Measurements from ENCODE around the gene CHD6. TPM values are rescaled to one million over a fixed set of nuclear protein-coding genes. Genes with fewer than 3 reads are reported as not detected.

CHD6 gene
- polyA plus RNA-seq, 1 donor (not counting 4 experiments of a cell fraction or from before 2014, with no cell fraction given): 6.8 TPM

- DNase-seq (ENCODE audit: low read depth, low spot score) (no peak), FAIRE-seq (no peak)
- no peak overlapping the region for H3K27ac ChIP-seq (ENCODE audit: control insufficient read depth, insufficient read depth, low read length)
- H3K9me3 ChIP-seq (ENCODE audit: control insufficient read depth, low read depth, low read length): no peaks in the 10 kb centered on the region
- no peaks in the 10 kb centered on the region for H3K36me3 ChIP-seq (ENCODE audit: control insufficient read depth in 2 of 2, extremely low read depth in 1 of 2, insufficient read depth in 2 of 2, low read length in 2 of 2)
- peaks cover 18% of the 10 kb centered on the region for H3K79me2 ChIP-seq (ENCODE audit: control insufficient read depth, insufficient read depth, low read length)
- no peaks in the 10 kb centered on the region for H3K9me1 ChIP-seq (ENCODE audit: control insufficient read depth, extremely low read depth, insufficient read depth, low read length)
- TF ChIP-seq EZH2 (IDR thresholded peaks at IDR 0.05; ENCODE audit: low read length) (no peak), CTCF (optimal IDR thresholded peaks at IDR 0.05 in 1 of 3, IDR thresholded peaks at IDR 0.05 in 1 of 3, conservative IDR thresholded peaks at IDR 0.05 in 1 of 3; ENCODE audit: extremely low read depth in 1 of 3, insufficient read depth in 2 of 3, low read length in 3 of 3) (no peak)
- no peak overlapping the region for H3K4me3 ChIP-seq (ENCODE audit: control insufficient read depth in 2 of 3, extremely low read depth in 1 of 3, insufficient read depth in 2 of 3, low read depth in 1 of 3, low read length in 3 of 3)
- no peak overlapping the region for H2AFZ ChIP-seq (ENCODE audit: control insufficient read depth, low read length)
- dilution Hi-C loops (cut with MboI; ENCODE audit: extremely low pct_ligation_motif_present, low sequenced_read_pairs): no loop called here
- H3K4me1 ChIP-seq (ENCODE audit: control insufficient read depth, extremely low read depth, insufficient read depth, low read length): peaks cover 10% of the 10 kb centered on the region
- H4K20me1 ChIP-seq (ENCODE audit: control insufficient read depth, extremely low read depth, insufficient read depth, low read length): no peaks in the 10 kb centered on the region
- no peak overlapping the region for H3K9ac ChIP-seq (ENCODE audit: control insufficient read depth, extremely low read depth, insufficient read depth, low read length)
- H3K27me3 ChIP-seq (ENCODE audit: control insufficient read depth, extremely low read depth, insufficient read depth, low read length): no peaks in the 10 kb centered on the region
- H3K4me2 ChIP-seq (ENCODE audit: control insufficient read depth, extremely low read depth, insufficient read depth, low read depth, low read length): no peak overlapping the region
These were observed 67.0 kb downstream of the CHD6 start for GRCh38 chr20:41551011-41551705.

- no peak for DNase-seq (ENCODE audit: low read depth, low spot score)
- H3K36me3 ChIP-seq (ENCODE audit: control insufficient read depth in 2 of 2, extremely low read depth in 1 of 2, insufficient read depth in 2 of 2, low read length in 2 of 2): no peaks in the 10 kb centered on the region
- no peak overlapping the region for H3K4me3 ChIP-seq (ENCODE audit: control insufficient read depth in 2 of 3, extremely low read depth in 1 of 3, insufficient read depth in 2 of 3, low read depth in 1 of 3, low read length in 3 of 3)
- TF ChIP-seq CTCF (optimal IDR thresholded peaks at IDR 0.05 in 1 of 3, IDR thresholded peaks at IDR 0.05 in 1 of 3, conservative IDR thresholded peaks at IDR 0.05 in 1 of 3; ENCODE audit: extremely low read depth in 1 of 3, insufficient read depth in 2 of 3, low read length in 3 of 3) (no peak), EZH2 (IDR thresholded peaks at IDR 0.05; ENCODE audit: low read length) (no peak)
- H3K4me1 ChIP-seq (ENCODE audit: control insufficient read depth, extremely low read depth, insufficient read depth, low read length): no peaks in the 10 kb centered on the region
- H3K9me1 ChIP-seq (ENCODE audit: control insufficient read depth, extremely low read depth, insufficient read depth, low read length): no peaks in the 10 kb centered on the region
- no peak overlapping the region for H3K27ac ChIP-seq (ENCODE audit: control insufficient read depth, insufficient read depth, low read length)
- H4K20me1 ChIP-seq (ENCODE audit: control insufficient read depth, extremely low read depth, insufficient read depth, low read length): no peaks in the 10 kb centered on the region
- FAIRE-seq: no peak
- peaks cover 13% of the 10 kb centered on the region for H3K79me2 ChIP-seq (ENCODE audit: control insufficient read depth, insufficient read depth, low read length)
- dilution Hi-C loops (cut with MboI; ENCODE audit: extremely low pct_ligation_motif_present, low sequenced_read_pairs): no loop called here
- H3K27me3 ChIP-seq (ENCODE audit: control insufficient read depth, extremely low read depth, insufficient read depth, low read length): no peaks in the 10 kb centered on the region
- H2AFZ ChIP-seq (ENCODE audit: control insufficient read depth, low read length): no peak overlapping the region
- no peaks in the 10 kb centered on the region for H3K9me3 ChIP-seq (ENCODE audit: control insufficient read depth, low read depth, low read length)
- no peak overlapping the region for H3K4me2 ChIP-seq (ENCODE audit: control insufficient read depth, extremely low read depth, insufficient read depth, low read depth, low read length)
- H3K9ac ChIP-seq (ENCODE audit: control insufficient read depth, extremely low read depth, insufficient read depth, low read length): no peak overlapping the region
These were observed 71.0 kb downstream of the CHD6 start for GRCh38 chr20:41547221-41547620.

Data from keratinocyte (primary cell).